ENCODE measurements around the gene KIAA1191.
A peak's percentile ranks its signal among the peaks of the same experiment; 100 is the strongest.
"Not testable (repeated sequence)": the region's sequence is repeated elsewhere in the genome, so short reads cannot be mapped to it uniquely, and the experiment has no call there.

Gene KIAA1191, protein sequence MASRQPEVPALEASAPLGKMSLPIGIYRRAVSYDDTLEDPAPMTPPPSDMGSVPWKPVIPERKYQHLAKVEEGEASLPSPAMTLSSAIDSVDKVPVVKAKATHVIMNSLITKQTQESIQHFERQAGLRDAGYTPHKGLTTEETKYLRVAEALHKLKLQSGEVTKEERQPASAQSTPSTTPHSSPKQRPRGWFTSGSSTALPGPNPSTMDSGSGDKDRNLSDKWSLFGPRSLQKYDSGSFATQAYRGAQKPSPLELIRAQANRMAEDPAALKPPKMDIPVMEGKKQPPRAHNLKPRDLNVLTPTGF

DNA sequence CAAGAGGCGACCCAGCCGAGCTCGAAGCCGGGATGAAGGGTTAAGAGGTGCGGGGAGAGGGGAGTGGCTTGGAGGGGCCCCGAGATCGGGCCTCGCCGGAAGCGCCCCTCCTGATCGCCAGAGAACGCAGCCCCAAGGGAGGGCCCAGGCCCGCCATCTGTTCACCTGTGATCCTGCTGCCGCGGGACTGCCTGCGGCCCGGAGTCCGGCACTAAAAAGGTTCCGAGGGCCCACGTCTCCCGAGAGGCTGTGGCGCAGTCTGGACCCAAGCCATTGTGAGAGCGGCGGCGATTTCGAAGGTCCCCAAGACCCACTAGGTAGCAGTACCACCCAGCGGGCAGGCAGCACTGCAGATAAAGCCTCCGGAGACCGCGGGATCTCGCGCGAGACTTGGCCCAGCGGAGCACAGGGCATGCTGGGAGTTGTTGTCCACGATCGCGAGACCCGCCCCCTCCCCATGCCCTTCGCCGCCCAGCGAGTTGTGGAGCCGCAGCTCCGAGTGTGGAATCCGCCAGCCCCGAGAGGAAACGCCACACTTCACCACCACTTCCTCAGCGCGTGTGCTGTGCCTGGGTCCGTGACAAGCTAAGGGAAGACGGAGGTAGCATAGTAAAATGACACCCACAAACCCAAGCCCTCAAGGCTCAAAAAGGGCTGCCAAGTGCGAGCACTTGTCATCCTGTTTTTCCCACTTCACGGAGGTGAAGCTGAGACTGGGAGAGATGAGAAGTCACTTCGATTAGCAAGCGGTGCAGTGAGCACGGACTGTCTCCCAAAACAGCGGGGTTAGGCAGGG is at the start of gene KIAA1191:
Gene KIAA1191 (minus strand): TSS at position 328 of the 796 bp plus-strand sequence. CDS start 2,256 bp downstream, outside the sequence.
- TF ChIP-seq, protein P1, sequence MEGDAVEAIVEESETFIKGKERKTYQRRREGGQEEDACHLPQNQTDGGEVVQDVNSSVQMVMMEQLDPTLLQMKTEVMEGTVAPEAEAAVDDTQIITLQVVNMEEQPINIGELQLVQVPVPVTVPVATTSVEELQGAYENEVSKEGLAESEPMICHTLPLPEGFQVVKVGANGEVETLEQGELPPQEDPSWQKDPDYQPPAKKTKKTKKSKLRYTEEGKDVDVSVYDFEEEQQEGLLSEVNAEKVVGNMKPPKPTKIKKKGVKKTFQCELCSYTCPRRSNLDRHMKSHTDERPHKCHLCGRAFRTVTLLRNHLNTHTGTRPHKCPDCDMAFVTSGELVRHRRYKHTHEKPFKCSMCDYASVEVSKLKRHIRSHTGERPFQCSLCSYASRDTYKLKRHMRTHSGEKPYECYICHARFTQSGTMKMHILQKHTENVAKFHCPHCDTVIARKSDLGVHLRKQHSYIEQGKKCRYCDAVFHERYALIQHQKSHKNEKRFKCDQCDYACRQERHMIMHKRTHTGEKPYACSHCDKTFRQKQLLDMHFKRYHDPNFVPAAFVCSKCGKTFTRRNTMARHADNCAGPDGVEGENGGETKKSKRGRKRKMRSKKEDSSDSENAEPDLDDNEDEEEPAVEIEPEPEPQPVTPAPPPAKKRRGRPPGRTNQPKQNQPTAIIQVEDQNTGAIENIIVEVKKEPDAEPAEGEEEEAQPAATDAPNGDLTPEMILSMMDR (IDR thresholded peaks at IDR 0.05; ENCODE audit: unreplicated experiment in 3 of 3), result no peak
- H3K9me3 Mint-ChIP-seq, result no peaks in the 10 kb centered on the region
- H3K36me3 Mint-ChIP-seq (ENCODE audit: low read depth), result peaks cover 17% of the 10 kb centered on the region
- peak within 1 kb of the TSS; percentile 79 to 95 (median 93) for H3K27ac Mint-ChIP-seq
- peaks cover 14% of the 10 kb centered on the region for H3K4me1 Mint-ChIP-seq
- peak within 1 kb of the TSS; percentile 98 to 99 (median 98) for H3K4me3 Mint-ChIP-seq
- H3K27me3 Mint-ChIP-seq (ENCODE audit: low read depth), result peaks cover 22% of the 10 kb centered on the region

DNA sequence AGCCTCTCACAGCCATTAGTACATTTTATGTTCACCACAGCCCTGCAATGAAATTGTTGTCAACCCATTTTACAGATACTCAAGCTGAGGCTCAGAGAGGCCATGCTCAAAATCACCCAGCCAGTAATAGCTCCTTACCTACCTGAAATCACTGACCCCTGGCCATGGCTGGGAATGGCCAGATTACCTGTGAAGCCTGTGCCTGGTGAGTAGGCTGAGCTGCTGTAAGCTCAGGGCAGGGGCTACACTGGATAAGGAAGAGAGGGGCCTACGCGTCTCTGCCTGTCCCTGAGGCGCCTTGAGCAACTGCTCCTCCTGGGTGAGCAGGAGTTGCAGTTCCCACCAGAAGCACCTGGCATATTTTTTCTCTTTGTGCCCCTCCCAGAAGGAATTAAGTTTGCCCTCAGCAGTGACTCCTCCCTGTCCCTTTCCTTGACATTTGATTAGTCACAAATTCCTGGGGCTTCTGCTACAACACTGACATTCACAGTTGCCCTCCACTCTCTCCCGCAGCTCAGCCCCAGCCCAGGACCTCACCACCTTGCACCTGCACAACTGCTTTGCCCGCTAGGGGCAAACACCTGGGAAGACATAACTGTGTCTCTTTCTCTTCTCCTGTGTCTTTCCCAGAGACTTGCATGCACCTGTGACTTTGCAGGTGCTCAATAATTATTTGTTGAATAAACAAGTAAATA is 49.1 kb upstream of the KIAA1191 start:
- Mint-ChIP-seq H3K4me3 (no peak overlapping the region), H3K27ac (no peak overlapping the region), H3K9me3 (no peaks in the 10 kb centered on the region), H3K27me3 (ENCODE audit: low read depth) (no peaks in the 10 kb centered on the region), H3K36me3 (ENCODE audit: low read depth) (peaks cover 11% of the 10 kb centered on the region), H3K4me1 (peaks cover 12% of the 10 kb centered on the region)
- TF ChIP-seq, protein P1 (IDR thresholded peaks at IDR 0.05; ENCODE audit: unreplicated experiment in 3 of 3), result no peak

- Mint-ChIP-seq H3K4me3 (no peak overlapping the region), H3K27ac (no peak overlapping the region), H3K36me3 (ENCODE audit: low read depth) (peaks cover 11% of the 10 kb centered on the region), H3K9me3 (no peaks in the 10 kb centered on the region), H3K27me3 (ENCODE audit: low read depth) (no peaks in the 10 kb centered on the region), H3K4me1 (peaks cover 3% of the 10 kb centered on the region)
- TF ChIP-seq, protein P1 (IDR thresholded peaks at IDR 0.05; ENCODE audit: unreplicated experiment in 3 of 3), result no peak
Observed at GRCh38 chr5:176409765-176410164, 48.2 kb upstream of the KIAA1191 start.

DNA sequence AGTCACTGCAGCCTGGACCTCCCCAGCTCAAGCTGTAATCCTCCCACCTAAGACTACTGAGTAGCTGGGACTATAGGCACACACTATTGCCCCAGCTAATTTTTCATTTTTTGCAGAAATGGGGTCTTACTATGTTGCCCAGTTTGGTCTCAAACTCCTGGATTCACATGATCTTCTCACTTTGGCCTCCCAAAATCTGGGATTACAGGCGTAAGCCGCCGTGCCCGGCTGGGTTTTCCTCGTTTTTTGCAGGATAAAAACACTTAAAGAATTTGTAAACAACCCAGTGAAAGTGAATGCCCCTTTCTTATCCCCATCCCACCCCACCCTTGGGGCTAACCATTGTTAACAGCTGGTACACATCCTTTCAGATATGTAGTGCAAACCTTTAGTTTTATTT is 47.0 kb upstream of the KIAA1191 start:
- TF ChIP-seq, protein P1 (IDR thresholded peaks at IDR 0.05; ENCODE audit: unreplicated experiment in 3 of 3), result no peak

GRCh38 chr5:176408252-176408573 is 46.6 kb upstream of the KIAA1191 start:
- not testable (repeated sequence) for H3K9me3 Mint-ChIP-seq; H3K4me1 Mint-ChIP-seq; H3K27ac Mint-ChIP-seq; H3K4me3 Mint-ChIP-seq; H3K27me3 Mint-ChIP-seq (ENCODE audit: low read depth)
- peaks cover 11% of the 10 kb centered on the region for H3K36me3 Mint-ChIP-seq (ENCODE audit: low read depth)

More for the DNA sequence above, 47.0 kb upstream of the KIAA1191 start:
- no peaks in the 10 kb centered on the region for H3K9me3 Mint-ChIP-seq
- no peak overlapping the region for H3K4me3 Mint-ChIP-seq
- no peaks in the 10 kb centered on the region for H3K27me3 Mint-ChIP-seq (ENCODE audit: low read depth)
- H3K27ac Mint-ChIP-seq, result no peak overlapping the region
- H3K36me3 Mint-ChIP-seq (ENCODE audit: low read depth), result peaks cover 11% of the 10 kb centered on the region
- no peaks in the 10 kb centered on the region for H3K4me1 Mint-ChIP-seq

All from nephron (organoid).